ENCODE results near the gene CD86.

Gene CD86

GRCh38 chr3:122092460-122093165 is 37.5 kb downstream of the CD86 start:
- no peak for DNase-seq (ENCODE audit: low read depth)

- no peak for DNase-seq (ENCODE audit: low read depth)
Observed at GRCh38 chr3:122094125-122094524, 39.0 kb downstream of the CD86 start.

- DNase-seq (ENCODE audit: low read depth) = no peak
Observed at GRCh38 chr3:122094693-122095092, 39.5 kb downstream of the CD86 start.

DNA sequence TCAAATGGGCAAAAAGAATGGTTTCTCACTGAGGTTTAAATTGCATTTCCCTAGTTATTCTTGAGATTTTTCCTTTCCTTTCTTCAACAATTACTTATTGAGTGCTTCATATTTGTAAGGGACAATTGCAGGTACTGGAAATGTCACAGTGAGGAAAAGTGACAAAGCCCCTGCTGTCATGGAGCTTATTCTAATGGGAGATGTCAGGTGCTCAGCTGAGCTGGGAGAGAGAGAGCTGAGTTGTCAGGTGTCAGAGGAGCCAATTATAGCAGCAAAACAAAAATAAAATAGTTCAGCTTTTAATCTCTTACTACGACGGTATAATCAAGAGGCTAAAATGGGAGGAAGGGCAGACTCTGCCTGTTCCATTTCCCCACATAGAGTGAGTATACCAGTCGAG is 42.0 kb downstream of the CD86 start:
- DNase-seq (ENCODE audit: low read depth) = no peak

GRCh38 chr3:122098611-122099010 is 43.4 kb downstream of the CD86 start:
- DNase-seq (ENCODE audit: low read depth) = no peak

DNA sequence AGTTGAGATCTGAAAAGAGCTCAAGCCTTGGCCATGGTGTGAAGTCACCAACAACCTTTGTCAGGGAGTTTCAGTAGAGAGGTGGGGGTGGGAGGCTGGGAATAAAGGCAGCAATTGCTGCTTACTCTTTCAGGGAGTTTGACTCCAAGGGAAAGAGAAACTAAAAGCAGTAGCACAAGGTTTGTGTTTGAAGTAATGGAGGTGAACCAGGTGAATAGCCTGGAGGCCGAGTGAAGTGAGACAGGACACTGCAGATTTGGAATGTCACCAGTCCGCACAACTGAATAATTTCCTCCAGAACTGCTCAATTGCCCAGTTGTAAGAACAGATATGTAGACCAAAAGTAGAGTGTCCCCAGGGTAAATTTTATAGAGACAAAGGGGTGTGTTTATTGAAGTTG is 44.1 kb downstream of the CD86 start:
- no peak for DNase-seq (ENCODE audit: low read depth)

DNA sequence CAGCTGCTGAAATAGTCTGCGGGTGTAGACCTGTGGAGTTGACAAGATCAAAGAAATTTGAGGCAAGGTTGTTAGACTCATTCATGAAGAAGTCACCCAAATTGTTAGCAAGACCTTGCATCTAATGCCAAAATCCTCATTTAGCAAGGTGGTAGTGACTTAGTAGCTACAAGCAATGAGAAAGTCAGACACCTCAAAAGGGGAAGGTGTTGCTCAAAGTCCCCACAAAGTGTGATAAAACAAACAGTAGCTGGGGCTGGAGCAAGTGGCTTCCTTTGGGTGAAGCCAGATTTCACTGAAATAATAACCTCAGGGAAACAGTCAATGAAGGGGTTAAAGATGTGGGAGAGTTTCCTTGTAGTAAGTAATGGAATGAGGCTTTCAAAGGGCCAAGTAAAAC is 44.9 kb downstream of the CD86 start:
- DNase-seq (ENCODE audit: low read depth) = no peak

GRCh38 chr3:122100591-122101463 is 45.7 kb downstream of the CD86 start:
- no peak for DNase-seq (ENCODE audit: low read depth)

DNA sequence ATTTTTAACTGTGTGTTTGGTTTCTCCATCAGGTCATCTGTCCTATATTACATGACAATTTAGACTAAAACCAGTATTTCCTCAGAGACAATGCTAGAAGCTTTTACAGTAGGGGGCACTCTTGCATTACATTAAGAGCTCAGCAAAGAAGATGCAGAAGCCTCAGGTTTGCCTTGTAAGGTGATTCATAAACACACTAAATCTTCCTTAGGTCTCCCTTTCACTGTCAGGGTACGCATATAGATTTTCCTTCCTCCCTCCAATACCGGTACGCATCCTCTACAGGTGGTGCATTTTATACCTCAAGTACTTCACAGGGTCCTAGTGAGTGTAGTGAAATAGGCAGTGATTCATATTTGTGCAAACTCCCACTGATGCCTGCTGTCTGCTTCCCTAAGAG is 46.5 kb downstream of the CD86 start:
- no peak for DNase-seq (ENCODE audit: low read depth)

DNA sequence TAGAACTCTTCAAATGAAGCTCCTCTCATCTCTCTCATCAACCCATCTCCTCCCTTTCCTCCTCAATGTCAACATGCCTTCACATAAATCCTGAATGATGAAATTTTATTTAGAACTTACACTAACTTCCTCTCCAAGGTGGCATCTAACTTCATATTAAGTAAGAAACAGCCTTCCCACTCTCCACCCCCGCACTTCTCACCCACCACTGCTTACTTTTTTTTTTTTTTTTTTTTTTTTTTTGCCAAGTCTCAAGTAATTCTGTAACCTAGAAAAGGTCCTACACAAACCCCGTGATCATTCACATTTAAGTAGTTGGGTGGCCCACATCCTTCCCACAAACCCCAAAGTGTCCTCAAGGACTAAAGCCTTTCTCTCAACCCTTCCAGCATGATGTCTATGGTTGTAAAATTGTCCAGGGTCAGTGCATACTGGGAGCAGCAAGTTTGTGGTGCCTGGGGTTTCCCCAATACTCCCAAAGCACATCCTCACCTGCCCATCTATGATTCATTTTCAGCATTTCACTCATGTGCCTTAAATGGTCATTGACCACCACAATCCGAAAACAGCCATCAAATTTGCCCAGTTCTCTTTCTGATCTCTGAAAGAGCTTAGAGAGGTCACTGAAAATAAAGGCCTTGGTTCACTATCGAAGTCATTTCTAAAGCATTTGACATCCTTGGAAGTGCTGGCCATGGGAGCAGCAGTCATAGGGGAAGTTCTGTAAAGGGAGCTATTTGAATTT is 47.2 kb downstream of the CD86 start:
- no peak for DNase-seq (ENCODE audit: low read depth)

DNA sequence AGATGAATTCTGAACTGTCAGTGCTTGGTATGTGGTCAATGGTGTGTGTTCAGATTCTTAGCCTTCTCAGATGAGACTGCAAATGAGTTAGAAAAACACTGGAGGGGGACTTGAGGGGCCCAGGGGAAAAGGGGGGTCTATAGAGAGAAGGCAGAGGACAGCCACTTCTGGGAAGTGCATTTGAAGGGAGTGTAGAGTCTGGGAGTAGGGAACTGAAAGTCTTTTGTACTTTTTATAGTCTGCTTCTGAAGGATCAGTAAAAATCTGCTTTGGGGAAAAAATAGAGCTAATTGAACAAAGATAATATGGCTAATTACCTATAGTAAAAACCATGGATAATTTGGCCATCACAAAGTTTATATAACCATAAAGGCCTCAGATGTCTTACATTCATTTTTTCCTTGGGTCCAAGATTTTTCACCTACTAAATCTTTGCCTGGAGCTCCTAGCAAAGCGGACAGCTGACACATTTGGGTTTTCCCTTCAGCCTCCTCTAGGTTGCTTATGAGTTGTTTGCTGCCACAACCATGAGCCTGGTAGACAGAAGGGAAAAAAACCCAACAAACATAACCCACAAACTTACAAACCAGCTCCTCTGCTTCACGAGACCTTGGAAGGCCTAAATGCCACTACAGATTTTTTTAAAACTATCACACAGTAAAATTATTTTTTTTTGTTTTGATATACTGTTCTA is 48.8 kb downstream of the CD86 start:
- no peak for DNase-seq (ENCODE audit: low read depth)

- DNase-seq (ENCODE audit: low read depth) = no peak
Observed at GRCh38 chr3:122104515-122105194, 49.5 kb downstream of the CD86 start.

DNA sequence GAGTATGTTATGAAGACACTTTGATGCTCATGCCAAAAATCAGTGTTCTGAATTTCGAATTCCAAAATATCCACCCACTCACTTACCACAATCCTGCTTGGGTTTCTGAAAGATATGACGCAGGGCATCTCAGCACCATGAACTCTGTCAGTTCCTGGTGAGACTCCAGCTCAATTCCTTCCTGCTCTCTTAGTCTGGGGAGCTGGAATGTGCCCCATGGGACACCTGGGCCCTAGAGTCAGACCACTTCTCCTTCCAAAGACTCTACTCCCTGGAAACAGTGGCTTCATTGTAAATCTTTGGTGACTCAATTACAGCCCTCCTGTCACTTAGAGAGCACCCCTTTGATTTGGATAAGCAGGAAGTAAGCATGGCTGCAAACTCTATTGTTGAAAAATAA is 50.5 kb downstream of the CD86 start:
- no peak for DNase-seq (ENCODE audit: low read depth)

GRCh38 chr3:122107171-122107570 is 52.0 kb downstream of the CD86 start:
- no peak for DNase-seq (ENCODE audit: low read depth)

DNA sequence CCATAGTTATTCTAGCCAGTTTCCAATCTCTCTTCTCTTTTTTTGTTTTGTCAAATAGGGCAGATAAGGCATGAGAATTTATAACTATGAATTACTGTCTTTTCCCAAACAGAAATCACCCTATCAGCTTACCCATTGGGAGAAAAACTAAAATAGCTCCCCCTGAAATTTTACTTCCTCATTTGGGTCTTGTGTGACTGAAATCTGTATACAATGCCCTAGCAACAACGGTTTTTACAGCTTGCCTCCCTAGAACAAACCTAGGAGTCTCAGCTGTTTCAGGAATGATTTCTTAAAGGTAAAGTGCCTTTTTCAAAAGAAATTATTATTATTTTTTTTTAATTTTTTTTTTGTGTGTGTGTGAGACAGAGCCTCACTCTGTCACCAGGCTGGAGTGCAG is 56.8 kb downstream of the CD86 start:
- no peak for DNase-seq (ENCODE audit: low read depth)

DNA sequence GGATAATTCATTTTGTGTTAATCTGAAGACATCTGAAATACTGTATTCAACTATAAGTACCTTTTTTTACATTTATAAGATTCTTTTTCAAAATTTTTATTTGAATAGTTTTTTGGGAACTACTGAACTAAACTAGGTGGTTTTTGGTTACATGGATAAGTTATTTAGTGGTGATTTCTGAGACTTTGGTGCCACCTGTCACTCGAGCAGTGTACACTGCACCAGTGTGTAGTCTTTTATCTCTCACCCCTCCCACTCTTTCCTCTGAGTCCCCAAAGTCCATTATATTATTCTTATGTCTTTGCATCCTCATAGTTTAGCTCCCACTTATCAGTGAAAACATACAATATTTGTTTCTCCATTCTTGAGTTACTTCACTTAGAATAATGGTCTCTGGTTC is 57.6 kb downstream of the CD86 start:
- no peak for DNase-seq (ENCODE audit: low read depth)

GRCh38 chr3:122123850-122124249 is 68.7 kb downstream of the CD86 start:
- no peak for DNase-seq (ENCODE audit: low read depth)

GRCh38 chr3:122132949-122133540 is 77.9 kb downstream of the CD86 start:
- DNase-seq (ENCODE audit: low read depth) = no peak

DNA sequence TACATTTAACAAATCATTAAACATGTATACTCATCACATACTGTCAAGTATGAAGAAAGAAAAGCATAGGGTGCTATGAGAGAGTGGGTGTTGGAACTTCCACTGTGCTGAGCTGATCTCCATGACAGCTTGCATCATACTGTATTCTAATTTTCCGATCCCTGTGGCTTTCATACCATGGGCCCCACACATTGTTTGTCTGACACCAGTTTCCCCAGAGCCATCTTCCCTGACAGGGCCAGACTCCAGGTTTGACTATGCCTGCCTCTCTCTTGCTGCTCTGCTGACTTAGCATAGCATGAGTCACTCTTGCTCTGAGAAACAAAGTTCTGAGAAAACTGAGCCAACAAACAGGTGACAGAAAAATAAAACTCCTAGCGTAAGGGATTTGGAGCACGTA is 91.3 kb downstream of the CD86 start:
- no peak for DNase-seq (ENCODE audit: low read depth)

DNA sequence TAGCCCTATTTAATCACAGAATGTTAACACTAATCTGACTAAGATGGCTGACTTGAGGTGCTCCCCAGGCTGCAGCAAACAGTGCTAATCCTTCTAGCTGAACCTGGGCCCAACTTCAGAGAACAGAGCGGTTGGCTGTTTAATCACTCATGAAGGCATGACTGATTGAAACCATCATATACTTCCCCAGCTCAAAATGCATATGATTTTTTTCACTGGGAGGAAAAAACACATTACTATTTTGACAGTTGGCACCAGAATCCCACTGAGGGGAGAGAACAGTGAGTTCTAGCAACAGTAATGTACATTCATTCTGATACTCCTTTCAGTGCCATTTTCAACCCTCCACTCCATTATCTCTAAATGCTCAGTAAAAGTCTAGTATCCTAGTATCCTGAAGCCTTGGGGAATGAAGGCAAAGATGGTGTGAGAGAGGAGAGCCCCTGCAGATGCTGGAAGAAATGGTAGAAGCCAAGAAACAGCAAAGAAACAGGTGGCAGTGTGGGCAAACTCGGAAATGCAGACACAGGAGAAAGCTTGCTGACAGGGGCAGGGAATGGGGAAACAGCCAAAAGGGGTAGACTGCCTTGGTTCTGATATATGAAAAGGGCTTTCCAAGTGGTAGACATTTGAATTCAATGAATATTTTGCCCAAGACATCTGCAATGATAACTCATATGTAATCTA is 93.9 kb downstream of the CD86 start:
- no peak for DNase-seq (ENCODE audit: low read depth)

GRCh38 chr3:122151480-122151879 is 96.3 kb downstream of the CD86 start:
- no peak for DNase-seq (ENCODE audit: low read depth)
